Measurements from ENCODE around the gene GRAMD1B. TPM values are rescaled to one million over a fixed set of nuclear protein-coding genes. Genes with fewer than 3 reads are reported as not detected.
A peak's percentile ranks its signal among the peaks of the same experiment; 100 is the strongest.

The GRAMD1B gene
- total and polyA plus RNA-seq, 2 donors (not counting 1 experiment from before 2014, with no cell fraction given) = 0.83 to 1.5 TPM

DNA sequence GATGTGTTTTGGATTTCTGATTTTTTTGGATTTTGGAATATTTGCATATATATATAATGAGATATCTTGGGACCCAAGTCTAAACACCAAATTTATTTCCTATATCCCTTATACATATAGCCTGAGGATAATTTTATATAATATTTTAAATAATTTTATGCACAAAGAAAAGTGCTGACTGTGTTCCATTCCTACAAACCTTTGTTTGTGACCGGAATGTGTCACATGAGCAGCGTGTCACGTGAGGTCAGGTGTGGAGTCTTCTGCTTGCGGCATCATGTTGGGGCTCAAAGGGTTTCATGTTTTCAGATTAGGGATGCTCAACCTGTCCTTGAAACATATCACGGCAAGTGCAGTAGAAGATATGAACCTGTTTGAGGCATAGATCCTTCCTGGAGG is 158.8 kb downstream of the GRAMD1B start:
- no peaks in the 10 kb centered on the region for H4K20me1 ChIP-seq (ENCODE audit: control insufficient read depth, extremely low read depth, insufficient read depth, low read length)
- no peak for DNase-seq (ENCODE audit: low read depth in 2 of 2)
- H3K27ac ChIP-seq (ENCODE audit: insufficient read depth, low read length) = no peak overlapping the region
- TF ChIP-seq, protein P1, sequence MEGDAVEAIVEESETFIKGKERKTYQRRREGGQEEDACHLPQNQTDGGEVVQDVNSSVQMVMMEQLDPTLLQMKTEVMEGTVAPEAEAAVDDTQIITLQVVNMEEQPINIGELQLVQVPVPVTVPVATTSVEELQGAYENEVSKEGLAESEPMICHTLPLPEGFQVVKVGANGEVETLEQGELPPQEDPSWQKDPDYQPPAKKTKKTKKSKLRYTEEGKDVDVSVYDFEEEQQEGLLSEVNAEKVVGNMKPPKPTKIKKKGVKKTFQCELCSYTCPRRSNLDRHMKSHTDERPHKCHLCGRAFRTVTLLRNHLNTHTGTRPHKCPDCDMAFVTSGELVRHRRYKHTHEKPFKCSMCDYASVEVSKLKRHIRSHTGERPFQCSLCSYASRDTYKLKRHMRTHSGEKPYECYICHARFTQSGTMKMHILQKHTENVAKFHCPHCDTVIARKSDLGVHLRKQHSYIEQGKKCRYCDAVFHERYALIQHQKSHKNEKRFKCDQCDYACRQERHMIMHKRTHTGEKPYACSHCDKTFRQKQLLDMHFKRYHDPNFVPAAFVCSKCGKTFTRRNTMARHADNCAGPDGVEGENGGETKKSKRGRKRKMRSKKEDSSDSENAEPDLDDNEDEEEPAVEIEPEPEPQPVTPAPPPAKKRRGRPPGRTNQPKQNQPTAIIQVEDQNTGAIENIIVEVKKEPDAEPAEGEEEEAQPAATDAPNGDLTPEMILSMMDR (conservative IDR thresholded peaks at IDR 0.05 in 1 of 2, IDR thresholded peaks at IDR 0.05 in 1 of 2; ENCODE audit: low read depth in 1 of 2, low read length in 2 of 2) = no peak
- no peak for TF ChIP-seq EZH2 (IDR thresholded peaks at IDR 0.05; ENCODE audit: low read length, missing control alignments)
- no peak overlapping the region for H3K4me2 ChIP-seq (ENCODE audit: extremely low read depth, insufficient read depth, low read length)
- H3K9ac ChIP-seq (ENCODE audit: insufficient read depth, low read length) = no peak overlapping the region
- no peaks in the 10 kb centered on the region for H3K27me3 ChIP-seq (ENCODE audit: control insufficient read depth, insufficient read depth, low read length)
- no peak overlapping the region for H2AFZ ChIP-seq (ENCODE audit: low read length)
- no peaks in the 10 kb centered on the region for H3K79me2 ChIP-seq (ENCODE audit: control insufficient read depth, insufficient read depth, low read length)
- H3K9me3 ChIP-seq (ENCODE audit: control insufficient read depth, insufficient read depth, low read depth, low read length) = no peaks in the 10 kb centered on the region
- no peaks in the 10 kb centered on the region for H3K4me1 ChIP-seq (ENCODE audit: control insufficient read depth, extremely low read depth, insufficient read depth, low read length)
- no peaks in the 10 kb centered on the region for H3K36me3 ChIP-seq (ENCODE audit: control insufficient read depth, insufficient read depth, low read length)
- no peak overlapping the region for H3K4me3 ChIP-seq (replicated peaks in 1 of 4; ENCODE audit: control extremely low read depth in 1 of 4, insufficient read depth in 1 of 4, low read depth in 3 of 4, low read length in 4 of 4)

DNA sequence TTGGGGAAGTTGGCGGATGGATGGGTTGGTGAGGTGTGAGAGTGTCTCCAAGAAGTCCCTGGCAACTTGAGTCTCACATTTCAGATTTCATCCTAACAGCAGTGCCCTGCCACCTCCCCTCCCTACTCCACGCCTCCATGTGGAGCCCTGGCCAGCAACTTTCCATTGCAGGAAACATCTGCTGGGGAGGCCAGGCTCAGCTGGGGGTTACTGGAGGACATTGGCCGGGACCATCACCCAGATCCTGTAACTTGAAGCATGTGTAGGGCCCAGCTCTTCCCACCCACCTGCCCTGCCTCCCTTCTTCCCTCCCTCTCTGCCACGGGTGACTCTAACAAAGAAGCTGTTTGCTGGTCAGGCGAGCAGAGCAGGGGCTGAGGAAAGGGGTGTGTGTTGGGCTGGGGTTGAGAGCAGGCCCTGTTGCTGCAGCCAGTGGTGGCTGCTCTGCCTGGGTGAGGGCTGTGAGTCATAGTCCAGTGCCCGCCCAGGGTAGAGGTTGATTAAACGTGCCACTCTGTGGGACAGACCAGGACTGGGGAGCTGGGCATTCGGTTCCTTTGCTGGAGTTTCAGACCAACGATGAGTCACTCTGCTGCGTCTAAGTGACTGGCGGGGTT is 160.3 kb downstream of the GRAMD1B start:
- H3K9me3 ChIP-seq (ENCODE audit: control insufficient read depth, insufficient read depth, low read depth, low read length) = no peaks in the 10 kb centered on the region
- H3K79me2 ChIP-seq (ENCODE audit: control insufficient read depth, insufficient read depth, low read length) = no peaks in the 10 kb centered on the region
- no peak overlapping the region for H3K27ac ChIP-seq (ENCODE audit: insufficient read depth, low read length)
- DNase-seq (ENCODE audit: low read depth in 2 of 2) = peak; percentile 2 to 63
- no peaks in the 10 kb centered on the region for H4K20me1 ChIP-seq (ENCODE audit: control insufficient read depth, extremely low read depth, insufficient read depth, low read length)
- H3K4me1 ChIP-seq (ENCODE audit: control insufficient read depth, extremely low read depth, insufficient read depth, low read length) = no peaks in the 10 kb centered on the region
- no peaks in the 10 kb centered on the region for H3K27me3 ChIP-seq (ENCODE audit: control insufficient read depth, insufficient read depth, low read length)
- TF ChIP-seq EZH2 (IDR thresholded peaks at IDR 0.05; ENCODE audit: low read length, missing control alignments) = no peak
- TF ChIP-seq, protein P1 (conservative IDR thresholded peaks at IDR 0.05 in 1 of 2, IDR thresholded peaks at IDR 0.05 in 1 of 2; ENCODE audit: low read depth in 1 of 2, low read length in 2 of 2) = no peak
- no peak overlapping the region for H2AFZ ChIP-seq (ENCODE audit: low read length)
- H3K9ac ChIP-seq (ENCODE audit: insufficient read depth, low read length) = no peak overlapping the region
- H3K4me2 ChIP-seq (ENCODE audit: extremely low read depth, insufficient read depth, low read length) = no peak overlapping the region
- H3K4me3 ChIP-seq (replicated peaks in 1 of 4; ENCODE audit: control extremely low read depth in 1 of 4, insufficient read depth in 1 of 4, low read depth in 3 of 4, low read length in 4 of 4) = no peak overlapping the region
- no peaks in the 10 kb centered on the region for H3K36me3 ChIP-seq (ENCODE audit: control insufficient read depth, insufficient read depth, low read length)

DNA sequence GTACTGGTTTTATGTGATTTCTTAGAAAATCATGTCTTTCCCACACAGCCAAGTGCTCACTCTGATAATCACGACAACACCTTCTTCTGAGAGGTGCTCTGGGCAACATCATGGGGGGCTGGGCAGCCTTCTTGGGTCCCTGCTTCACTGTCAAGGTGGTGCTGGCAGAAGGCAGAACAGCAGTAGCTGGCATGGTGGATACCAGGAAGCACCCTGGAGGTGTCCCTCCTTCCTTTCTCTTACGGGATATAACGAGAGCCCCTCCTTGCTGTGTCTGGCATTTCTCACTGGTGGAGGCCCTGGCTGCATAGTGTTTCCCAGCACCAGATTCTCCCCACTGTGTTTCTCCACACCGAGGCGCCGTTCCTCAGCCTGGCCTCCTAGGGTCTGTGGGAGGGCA is 163.5 kb downstream of the GRAMD1B start:
- DNase-seq (ENCODE audit: low read depth in 2 of 2) = no peak

More for the DNA sequence above, 163.5 kb downstream of the GRAMD1B start:
- Histone ChIP-seq H2AFZ (ENCODE audit: low read length) (no peak overlapping the region), H3K9ac (ENCODE audit: insufficient read depth, low read length) (no peak overlapping the region), H3K27ac (ENCODE audit: insufficient read depth, low read length) (no peak overlapping the region), H4K20me1 (ENCODE audit: control insufficient read depth, extremely low read depth, insufficient read depth, low read length) (no peaks in the 10 kb centered on the region), H3K79me2 (ENCODE audit: control insufficient read depth, insufficient read depth, low read length) (no peaks in the 10 kb centered on the region), H3K4me3 (replicated peaks in 1 of 4; ENCODE audit: control extremely low read depth in 1 of 4, insufficient read depth in 1 of 4, low read depth in 3 of 4, low read length in 4 of 4) (no peak overlapping the region), H3K27me3 (ENCODE audit: control insufficient read depth, insufficient read depth, low read length) (no peaks in the 10 kb centered on the region), H3K9me3 (ENCODE audit: control insufficient read depth, insufficient read depth, low read depth, low read length) (no peaks in the 10 kb centered on the region), H3K36me3 (ENCODE audit: control insufficient read depth, insufficient read depth, low read length) (no peaks in the 10 kb centered on the region), H3K4me2 (ENCODE audit: extremely low read depth, insufficient read depth, low read length) (no peak overlapping the region), H3K4me1 (ENCODE audit: control insufficient read depth, extremely low read depth, insufficient read depth, low read length) (no peaks in the 10 kb centered on the region)
- TF ChIP-seq, protein P1 (conservative IDR thresholded peaks at IDR 0.05 in 1 of 2, IDR thresholded peaks at IDR 0.05 in 1 of 2; ENCODE audit: low read depth in 1 of 2, low read length in 2 of 2) = no peak
- no peak for TF ChIP-seq EZH2 (IDR thresholded peaks at IDR 0.05; ENCODE audit: low read length, missing control alignments)

Measured in fibroblast of lung (primary cell).